ENCODE data around the gene TAF11L3. TPM values are rescaled to one million over a fixed set of nuclear protein-coding genes. Genes with fewer than 3 reads are reported as not detected.

The TAF11L3 gene
- total RNA-seq, 1 donor from 2014 or later: not detected

Other genes with a start within 250 kb of the TAF11L3 start
- gene TAF11L2, start 20.1 kb upstream of the TAF11L3 start, total RNA-seq: not detected
- not detected for gene TAF11L4, start 3.4 kb downstream of the TAF11L3 start, total RNA-seq
- gene TAF11L5, start 6.9 kb downstream of the TAF11L3 start, total RNA-seq: not detected
- not detected for gene TAF11L6, start 10.3 kb downstream of the TAF11L3 start, total RNA-seq
- gene TAF11L7, start 67.4 kb downstream of the TAF11L3 start, total RNA-seq: not detected
- not detected for gene TAF11L8, start 72.6 kb downstream of the TAF11L3 start, total RNA-seq
- gene TAF11L9, start 76.0 kb downstream of the TAF11L3 start, total RNA-seq: not detected
- gene TAF11L10, start 79.5 kb downstream of the TAF11L3 start, total RNA-seq: not detected
- gene TAF11L11, start 85.8 kb downstream of the TAF11L3 start, total RNA-seq: not detected
- not detected for gene TAF11L12, start 92.0 kb downstream of the TAF11L3 start, total RNA-seq
- gene TAF11L13, start 113.7 kb downstream of the TAF11L3 start, total RNA-seq: not detected
- gene TAF11L14, start 116.1 kb downstream of the TAF11L3 start, total RNA-seq: not detected